Fibroblast of lung (primary cell): ENCODE data around the gene PLPP1.

Experiments used
- CTCF ChIP-seq, 2 donors: IDR thresholded peaks in 1 of 2; conservative IDR thresholded peaks in 1 of 2; 1 replicate in 1 of 2; 2 replicates in 1 of 2; pipeline ENCODE4 v1.5.1; 2011 to 2012; ENCODE audit warnings: low read length in 2 of 2, control low read depth in 1 of 2, inconsistent platforms in 1 of 2, low read depth in 1 of 2, mild to moderate bottlenecking in 1 of 2
- EZH2 ChIP-seq: IDR thresholded peaks from 2 replicates; pipeline ENCODE4 v1.5.1; 2012; ENCODE audit warnings: low read length, control low read depth, mild to moderate bottlenecking; ENCODE audit errors: missing control alignments

- TF ChIP-seq CTCF (conservative IDR thresholded peaks at IDR 0.05 in 1 of 2, IDR thresholded peaks at IDR 0.05 in 1 of 2; ENCODE audit: low read depth in 1 of 2, low read length in 2 of 2) (no peak), EZH2 (no peak)
Measured at GRCh38 chr5:55509097-55509496, 25.7 kb downstream of the PLPP1 start.
